HG03342 (cell line): Measurements from ENCODE around the gene DENND2D.
"Not testable (repeated sequence)": the region's sequence is repeated elsewhere in the genome, so short reads cannot be mapped to it uniquely, and the experiment has no call there.

Experiments
- ATAC-seq: cut with Tn5 transposase; IDR thresholded peaks from one replicate; pipeline ENCODE4 v1.9.1; 2021; ENCODE audit warnings: mild to moderate bottlenecking, moderate library complexity; ENCODE audit not compliant: unreplicated experiment

DENND2D gene

DNA sequence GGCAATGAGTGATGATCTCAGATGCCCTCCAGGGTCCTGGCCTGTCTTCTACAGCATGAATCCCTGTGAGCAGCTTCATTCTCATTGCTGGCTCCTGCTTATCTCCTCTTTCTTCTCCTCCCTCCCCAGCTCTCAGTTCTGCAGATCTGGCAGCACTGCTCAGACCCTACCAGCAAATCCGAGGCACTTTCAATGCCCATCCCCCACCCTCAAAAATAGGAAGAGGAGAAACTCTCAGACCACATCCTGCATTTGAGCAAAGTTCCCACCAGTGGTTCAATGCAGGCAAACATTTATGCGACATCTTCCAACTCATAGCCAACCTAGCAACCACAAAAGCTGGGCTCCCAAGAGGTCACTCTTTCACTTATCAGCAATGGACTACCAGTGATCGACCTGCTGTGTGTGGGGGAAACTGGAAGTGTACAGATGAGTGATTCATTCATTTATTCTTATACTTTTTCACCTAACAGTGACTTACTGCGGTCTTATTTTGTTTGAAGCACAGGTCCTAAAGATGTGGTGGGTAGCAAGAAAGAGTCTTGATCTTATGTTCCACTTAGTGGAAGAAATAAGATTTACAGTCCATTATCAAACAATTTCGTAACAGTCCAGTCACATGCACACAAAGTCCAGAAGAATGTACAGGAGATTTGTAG lies 21.3 kb upstream of the DENND2D start:
- peak; percentile 48 for ATAC-seq

DNA sequence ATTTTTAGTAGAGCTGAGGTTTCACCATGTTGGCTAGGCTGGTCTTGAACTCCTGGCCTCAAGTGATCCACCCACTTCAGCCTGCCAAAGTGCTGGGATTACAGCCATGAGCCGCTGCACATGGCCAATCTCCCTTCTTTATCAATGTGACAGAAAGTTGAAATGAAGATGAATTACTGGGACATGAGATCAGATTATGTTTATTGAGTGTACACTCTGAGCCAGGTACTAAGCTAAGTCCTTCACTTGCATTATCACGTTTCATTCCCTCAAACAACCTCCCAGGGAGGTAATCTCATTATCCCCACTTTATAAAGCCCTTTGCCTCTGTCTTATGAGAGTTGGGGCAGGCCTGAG lies 20.8 kb upstream of the DENND2D start:
- no peak for ATAC-seq

DNA sequence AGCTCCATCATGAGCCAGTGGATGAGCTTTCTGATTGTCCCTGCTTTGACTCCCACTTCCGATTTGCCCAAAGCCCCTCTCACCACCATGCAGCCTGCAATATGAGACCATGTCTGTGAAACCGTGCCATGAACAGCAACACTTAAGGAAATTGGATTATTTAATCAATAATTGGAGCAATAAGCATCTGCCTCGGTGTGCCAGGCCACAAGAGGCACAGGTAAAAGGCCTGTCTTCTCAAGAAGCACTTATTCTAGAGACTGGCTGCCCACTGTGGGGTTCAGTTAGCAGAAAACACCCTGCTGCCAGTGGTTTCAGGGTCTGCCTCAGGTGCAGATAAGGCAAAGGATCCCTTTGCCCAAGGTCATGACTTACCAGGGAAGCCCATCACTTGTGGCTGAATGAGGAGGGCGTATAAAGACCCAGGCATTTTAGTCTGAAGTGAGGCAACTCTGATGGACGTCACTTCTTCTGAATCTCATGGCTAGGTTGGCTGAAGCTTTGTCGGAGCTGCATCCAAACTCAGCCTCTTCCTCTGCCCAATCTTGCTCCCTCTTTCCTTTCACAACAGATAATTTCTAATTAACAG lies 19.9 kb upstream of the DENND2D start:
- no peak for ATAC-seq

DNA sequence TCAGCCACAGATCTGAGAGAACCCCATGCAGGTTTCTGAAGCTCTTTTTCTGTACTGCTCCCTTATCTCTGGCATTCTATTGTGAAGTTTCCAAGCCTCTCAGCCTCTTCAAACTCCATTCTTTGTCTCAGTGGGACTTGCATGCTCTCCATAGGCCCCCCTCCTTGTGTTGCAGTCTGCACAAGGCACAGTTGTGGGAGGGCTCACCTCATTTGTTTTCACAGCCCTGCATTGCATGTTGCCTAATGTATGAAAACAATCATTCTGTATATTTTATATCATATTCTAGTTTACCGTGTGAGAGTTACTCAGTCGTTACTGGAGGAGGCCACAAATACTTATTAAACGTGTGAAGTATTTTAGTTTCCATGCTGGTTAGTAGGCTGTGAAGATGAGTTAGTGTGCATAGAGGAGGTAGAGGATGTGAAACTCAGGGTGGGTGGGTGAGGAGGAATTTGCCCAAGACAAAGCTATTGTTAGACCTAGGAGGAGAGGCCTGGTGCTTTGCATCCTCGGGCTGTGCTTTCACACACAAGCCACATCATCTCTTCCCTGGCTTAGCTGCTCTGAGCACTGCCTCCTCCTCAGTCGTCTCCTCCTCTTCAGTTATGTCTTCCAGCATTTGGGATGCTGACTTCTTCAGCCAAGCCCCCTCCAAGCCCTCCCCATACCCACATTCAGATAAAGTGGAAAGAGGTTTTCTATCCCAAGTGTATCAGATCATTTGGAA lies 19.3 kb upstream of the DENND2D start:
- peak; percentile 28 for ATAC-seq

DNA sequence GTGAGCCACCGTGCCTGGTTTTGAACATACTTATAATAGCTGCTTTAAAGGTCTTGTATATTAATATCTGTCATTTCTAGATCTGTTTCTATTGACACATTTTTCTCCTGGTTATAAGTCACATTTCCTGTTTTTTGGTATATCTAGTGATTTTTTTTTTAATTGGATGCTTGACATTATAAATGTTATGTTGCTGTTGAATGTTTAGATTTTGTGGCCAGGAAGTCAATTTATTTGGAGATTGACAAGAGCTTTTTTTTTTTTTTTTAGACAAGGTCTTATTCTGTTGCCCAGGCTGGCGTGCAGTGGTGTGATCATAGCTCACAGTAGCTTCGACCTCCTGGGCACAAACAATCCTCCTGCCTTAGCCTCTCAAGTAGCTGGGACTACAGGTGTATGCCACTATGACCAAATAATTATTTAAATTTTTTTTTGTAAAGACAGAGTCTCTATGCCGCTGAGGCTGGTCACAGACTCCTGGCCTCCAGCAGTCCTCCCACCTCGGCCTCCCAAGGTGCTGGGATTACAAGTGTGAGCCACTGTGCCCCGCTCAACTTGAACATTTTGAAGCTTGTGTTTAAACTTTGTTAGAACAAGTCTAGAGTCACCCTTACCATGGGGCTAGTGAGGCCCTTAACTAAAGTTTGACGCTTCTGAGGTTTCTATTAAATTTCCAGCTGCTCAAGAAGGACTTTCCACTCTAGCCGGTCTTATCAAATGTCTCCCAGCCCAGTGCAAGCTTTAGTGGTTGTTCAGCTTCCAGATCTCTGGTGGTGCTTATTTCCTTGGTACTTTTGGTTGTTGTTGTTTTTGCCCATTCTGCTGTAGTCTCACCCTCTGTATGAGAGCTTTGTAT lies 18.5 kb upstream of the DENND2D start:
- ATAC-seq, result no peak

DNA sequence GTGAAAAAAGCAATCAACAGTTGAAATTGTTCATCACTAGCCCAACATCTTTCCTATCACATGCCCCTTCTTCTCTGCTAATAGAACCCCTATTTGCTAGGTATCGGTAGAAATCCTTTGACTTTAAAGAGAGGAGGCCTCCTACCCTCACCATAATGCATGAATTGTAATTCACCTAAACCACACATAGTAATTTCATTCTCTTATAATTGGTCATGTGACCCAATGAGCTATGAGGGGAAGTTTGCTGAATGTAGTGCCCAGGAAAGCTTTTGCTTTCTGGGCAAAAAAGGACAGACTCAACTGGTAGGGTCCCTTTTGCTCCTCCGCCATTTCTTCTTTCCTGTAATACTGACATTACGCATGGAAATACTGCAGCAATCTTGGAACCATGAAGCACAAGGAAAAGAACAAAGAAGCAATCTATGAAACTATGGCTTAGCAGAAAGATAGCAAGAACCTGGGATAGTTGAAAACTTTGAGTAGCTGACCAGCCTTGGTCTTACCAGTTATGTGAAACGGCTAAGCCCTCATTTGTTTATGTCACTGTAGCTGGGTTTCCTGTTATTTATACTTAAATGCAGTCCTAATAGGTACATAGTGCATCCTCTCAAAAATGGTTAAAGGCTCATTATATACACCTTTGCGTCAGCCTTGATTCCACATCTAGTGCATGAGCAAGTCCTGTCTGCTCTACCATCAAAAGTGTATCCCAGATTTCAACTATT lies 16.9 kb upstream of the DENND2D start:
- no peak for ATAC-seq

DNA sequence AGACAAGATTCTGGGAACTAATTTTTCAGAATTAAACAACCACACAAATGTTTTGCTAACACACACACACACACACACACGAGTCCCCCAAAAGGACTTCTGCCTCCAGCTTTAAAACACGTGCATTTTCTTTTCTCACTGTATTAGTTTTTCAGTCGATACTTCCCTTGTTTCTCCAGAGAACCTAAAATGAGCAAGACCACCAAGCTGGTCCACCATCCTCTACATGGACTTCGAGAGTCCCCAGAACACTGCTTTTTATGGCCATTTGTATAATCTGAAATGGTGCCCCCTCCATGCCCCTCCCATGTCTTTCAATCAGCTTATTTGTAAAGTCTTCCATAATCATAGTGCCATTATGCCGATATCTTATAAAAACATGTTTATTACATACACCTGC lies 16.3 kb upstream of the DENND2D start:
- no peak for ATAC-seq

DNA sequence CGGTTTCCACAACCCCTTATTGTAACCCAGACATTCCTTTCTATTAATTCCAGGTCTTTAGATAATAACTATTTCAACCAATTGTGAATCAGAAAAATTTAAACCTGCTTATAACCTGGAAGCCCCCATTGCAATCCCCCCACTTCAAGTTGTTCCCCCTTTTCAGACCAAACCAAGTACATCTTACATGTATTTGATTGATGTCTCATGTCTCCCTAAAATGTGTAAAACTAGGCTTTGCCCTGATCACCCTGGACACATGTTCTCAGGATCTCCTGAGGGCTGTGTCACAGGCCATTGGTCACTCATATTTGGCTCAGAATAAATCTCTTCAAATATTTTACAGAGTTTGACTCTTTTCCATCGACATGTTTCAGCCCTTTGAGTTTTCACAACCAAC lies 14.8 kb upstream of the DENND2D start:
- not testable (repeated sequence) for ATAC-seq

DNA sequence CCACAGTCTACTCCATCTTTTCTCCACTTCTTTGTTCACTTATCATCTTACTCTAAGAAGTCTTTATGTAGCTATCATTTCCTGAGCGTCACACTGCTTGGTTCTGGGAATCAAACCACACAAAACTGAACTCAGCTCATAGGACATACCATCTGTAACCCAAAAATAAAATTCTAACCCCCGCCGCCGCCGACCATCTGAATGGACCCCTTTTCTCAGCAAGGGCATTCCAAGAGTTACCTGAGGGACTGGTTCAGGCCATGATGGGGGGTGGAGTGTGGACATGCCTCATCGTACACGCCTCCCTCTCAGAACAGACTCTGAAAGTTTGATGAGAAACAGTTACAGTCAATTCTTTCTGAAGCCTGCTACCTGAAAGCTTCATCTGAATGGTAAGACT lies 14.4 kb upstream of the DENND2D start:
- ATAC-seq, result no peak

DNA sequence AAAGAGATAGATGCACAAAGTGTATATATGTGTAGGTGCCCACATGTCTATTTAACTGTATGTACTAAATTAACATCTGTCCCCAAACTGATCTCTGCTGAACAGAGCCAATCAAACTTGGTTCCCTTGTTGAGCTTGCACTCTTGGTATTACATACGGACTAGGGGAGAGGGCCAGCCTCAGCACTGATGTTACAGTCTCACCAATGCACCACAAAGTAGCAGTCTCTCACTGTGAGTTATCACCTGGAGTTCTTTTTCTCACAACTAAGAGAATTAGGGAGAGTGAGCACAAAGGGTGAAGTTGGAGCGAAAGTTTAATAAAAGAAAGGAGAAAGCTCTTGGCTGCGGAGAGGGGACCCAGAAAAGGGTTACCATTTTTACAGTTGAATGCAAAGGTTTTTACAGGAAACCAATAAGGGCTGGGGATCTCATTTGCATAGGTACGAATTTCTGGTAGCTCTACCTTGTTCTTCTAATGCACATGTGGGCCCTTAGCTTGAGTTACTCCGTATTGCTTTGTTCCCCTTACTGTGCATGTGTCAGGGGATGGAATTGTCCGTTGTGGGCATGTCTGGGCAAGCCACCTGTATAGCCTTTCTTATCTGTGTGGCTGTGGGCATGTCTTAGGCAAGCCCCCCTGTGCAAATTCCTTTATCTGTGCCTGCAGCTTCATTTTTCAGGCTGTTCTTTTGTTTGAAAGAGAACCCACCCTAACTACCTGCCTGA lies 13.8 kb upstream of the DENND2D start:
- no peak for ATAC-seq

DNA sequence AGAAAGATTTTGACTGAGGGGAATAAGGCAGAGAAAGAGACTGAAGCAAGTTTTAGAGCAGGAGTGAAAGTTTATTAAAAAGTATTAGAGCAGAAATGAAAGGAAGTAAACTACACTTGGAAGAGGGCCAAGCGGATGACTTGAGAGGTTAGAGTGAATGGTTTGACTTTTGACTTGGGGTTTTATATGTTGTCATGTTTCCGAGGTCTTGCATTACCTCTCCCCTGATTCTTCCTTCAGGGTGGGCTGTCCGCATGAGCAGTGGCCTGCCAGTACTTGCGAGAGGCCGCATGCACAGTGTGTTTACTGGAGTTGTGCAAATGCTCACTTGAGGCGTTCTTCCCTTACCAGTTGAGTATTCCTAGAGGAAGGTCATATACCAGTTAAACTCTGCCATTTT lies 13.0 kb upstream of the DENND2D start:
- ATAC-seq, result no peak

DNA sequence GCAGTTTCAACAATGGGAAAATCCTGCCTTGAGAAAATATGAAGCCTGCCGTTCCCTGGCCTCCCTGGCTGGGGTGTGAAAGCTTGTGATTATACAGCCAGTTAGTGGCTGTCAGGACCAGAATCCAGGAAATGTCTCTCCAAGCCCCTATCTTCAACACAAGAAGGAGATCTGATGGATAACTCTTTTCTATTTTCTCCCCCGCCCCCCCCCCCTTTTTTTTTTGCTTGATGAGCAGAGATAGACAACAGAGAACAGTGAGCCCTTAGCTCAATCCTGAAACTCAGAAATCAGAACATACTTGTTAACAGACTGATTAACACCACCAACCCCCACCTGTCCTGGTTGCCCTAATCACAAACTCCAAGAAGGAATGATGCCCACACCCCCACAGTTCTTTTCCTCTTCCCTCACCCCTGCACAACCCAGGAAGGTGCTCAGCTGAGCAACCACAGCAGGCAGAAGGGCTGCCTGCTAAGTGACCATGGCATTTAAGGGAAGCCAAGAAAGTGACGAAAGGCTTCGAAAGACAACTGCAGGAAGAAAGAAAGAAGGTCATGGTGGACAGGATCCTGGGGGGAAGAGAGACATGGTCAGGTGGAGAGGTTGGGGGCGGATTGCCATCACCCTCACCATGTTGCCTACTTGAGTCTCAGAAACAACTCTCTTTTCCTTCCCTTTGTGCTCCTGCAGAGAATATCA lies 12.3 kb upstream of the DENND2D start:
- no peak for ATAC-seq

DNA sequence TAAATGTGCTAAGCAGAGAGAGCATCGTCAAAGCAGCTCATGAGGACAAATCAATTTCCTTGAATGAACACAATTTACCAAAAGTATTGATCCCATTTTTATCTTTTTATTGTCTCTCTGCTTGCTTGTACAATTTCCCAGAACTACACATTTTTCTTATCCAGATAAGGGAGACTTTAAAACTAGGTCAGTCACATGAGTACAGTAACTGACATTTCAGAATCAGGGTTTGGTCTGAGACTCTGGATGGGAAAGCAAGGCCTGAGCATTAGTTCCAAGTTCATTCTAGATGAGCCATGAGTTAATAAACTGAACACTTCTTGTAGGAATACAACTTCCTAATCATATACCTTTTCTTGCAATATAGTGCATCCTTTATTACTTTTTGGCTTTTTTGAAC lies 11.5 kb upstream of the DENND2D start:
- ATAC-seq, result no peak

DNA sequence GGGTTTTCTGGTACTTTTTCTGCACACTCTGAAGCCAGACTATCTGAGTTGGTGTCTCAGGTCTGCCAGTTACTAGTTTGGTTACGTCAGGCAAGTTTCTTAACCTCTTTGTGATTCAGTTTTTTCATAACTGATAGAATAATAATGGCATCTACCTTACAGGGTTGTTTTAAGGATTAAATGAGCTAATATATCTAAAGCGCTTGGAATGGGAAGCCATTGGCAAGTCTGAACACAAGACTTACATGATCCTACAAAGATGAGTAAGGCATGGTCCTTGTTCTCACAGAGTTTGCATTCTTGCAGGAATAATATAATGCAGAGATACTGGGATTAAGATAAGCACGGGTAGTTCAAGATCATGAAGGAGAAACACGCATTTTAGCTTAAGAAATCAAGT lies 9.2 kb upstream of the DENND2D start:
- no peak for ATAC-seq

DNA sequence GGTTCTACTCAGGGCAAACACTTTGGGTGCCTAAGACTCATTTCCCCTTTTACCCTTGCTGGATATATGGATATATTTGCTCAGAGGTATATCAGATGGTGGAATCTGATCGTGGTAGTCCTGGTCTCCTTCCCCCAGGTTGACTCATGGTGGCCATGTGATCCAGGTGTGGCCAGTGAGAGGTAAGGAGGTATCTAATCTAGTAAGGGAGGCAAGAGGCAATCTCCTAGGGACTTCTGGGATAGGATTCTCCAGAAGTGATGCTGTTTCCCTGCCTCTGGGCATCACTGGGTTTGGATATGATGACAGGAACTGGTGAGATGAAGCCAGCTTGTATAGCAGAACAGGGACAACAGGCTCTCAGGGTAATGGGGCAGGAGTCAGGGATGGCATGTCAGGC lies 8.5 kb upstream of the DENND2D start:
- ATAC-seq, result no peak

DNA sequence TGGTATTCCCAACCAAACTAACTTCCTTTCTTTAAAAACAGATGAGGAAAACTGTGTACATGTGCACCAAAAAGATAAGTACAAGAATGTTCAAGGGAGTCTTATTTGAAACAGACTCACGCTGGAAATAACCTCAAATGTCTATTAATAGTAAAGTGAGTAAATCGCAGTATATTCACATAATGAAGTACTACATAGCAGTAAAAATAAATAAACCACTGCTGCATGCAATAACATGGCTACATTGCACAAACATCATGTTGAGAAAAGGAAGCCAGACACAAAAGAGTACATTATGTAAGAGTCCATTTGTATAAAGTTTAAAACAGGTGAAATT lies 5.2 kb upstream of the DENND2D start:
- no peak for ATAC-seq

DNA sequence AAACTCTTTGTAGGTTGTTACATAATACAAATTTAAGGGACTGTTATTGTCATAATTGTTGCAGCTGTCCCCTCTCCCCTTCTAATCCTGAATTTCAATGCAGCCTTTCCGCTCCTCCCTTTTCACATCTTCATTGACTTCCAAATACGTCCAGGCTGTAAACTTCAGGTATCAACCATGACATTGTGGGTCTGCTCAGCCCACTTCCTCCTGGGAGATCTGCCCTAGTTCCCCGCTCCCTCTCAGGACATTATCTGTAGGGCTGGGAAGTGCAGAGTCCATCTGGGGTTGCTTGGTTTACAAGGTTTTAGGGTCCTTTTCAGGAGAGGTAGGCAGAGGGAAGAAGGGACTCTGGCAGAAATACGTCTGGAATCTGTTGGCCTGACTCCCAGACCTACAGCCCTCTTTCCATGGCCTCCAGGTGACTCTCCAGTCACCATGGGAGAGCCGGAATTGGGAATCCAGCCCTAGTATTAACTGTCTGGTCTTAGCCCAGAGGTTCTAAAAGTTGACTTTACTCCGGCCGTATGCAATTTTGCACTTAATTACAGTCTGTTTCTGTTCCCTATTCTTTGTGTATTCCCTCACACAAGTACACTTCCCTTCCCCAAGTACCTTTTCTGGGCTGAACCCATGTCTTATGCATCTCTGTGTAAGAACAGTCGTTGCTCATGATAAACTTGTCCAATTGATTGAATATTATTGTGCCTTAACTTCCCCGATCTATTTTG lies 4.7 kb upstream of the DENND2D start:
- ATAC-seq, result no peak

DNA sequence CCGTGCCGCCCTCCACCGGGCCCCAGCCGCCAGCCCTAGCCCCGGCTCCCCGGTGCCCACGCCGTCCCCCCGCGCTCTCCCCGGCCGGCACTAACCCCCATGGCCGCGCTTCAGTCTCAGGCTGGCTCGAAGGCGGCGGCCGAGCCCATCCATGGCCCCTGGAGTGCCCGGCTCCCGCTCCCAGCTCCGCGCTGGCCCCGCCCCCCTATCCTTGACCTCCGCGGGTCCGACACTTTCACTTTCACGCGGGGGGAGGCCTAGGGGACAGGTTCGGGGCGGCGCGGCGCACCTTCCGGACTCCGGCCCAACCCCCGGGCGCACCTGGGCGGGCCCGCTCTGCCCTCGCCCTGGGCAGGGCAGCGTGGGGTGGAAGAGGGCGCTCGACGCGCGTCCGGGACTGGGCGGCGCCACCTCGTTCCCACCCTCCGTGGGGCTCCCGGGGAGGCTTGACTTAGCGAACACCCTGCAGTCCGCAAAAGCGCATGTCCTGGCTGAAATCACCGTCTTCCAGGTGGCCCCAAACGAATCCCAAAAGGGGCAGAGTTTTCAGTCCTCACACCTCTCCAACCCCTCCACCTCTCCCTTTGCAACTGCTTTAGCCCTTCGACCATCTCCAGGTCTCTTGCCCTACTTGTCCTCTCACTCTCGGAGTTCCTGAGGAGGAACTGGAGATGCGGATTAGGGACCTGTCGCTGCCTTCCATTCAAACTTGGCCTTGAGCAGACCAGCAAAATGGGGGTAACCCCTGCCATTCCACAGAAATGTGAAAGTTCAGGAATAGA lies 3.9 kb upstream of the DENND2D start:
- ATAC-seq, result peak; percentile 53
